Measurements from ENCODE around the gene SHC1.

The SHC1 gene

GRCh38 chr1:154956544-154956941, 14.0 kb downstream of the SHC1 start:
- no peak for DNase-seq (ENCODE audit: low read depth)

DNA sequence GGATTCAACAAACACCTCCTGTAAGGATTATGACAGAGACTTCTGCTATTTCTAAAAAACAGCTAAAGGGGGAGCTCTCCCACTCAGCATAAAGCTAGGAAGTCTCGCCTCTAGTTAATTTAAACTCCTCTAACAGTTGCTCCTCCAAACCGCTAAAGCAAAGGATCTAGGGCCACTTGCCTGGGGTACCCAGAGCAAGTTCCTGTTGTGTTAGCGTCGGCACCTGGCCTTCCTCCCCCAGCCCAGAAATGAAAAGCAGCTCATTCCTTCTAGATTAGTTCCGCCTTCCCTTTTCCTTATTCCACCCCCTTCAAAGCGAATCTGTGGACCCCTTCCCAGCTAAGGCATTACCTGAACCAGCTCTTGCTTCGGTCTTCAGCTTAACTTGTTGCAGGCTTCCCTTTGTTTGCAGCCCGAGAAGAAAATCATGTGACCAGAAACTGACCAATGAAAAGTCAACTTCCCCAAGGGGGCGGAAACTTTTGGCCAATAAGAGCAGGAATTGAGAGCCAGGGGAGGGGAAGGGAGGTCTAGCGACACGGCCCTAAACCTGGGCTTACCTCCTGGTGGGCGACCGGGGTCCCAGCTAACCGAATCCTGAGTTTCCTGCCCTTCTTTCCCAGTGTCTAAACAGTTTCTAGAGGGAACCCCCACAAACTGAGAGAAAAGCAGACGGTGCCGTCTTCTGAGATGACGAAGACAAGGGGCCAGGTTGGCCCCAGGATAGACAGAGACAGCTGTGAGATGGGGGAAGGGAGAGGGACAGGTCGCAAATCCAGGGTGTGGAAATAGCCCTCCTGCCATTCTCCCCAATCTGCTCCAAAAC, 14.6 kb downstream of the SHC1 start, which contains the start of gene PBXIP1:
TSS of gene PBXIP1 (minus strand) at position 382 of the 826 bp plus-strand sequence. CDS start 2,378 bp downstream, outside the sequence.
- peak; percentile 77 for DNase-seq (ENCODE audit: low read depth)

DNA sequence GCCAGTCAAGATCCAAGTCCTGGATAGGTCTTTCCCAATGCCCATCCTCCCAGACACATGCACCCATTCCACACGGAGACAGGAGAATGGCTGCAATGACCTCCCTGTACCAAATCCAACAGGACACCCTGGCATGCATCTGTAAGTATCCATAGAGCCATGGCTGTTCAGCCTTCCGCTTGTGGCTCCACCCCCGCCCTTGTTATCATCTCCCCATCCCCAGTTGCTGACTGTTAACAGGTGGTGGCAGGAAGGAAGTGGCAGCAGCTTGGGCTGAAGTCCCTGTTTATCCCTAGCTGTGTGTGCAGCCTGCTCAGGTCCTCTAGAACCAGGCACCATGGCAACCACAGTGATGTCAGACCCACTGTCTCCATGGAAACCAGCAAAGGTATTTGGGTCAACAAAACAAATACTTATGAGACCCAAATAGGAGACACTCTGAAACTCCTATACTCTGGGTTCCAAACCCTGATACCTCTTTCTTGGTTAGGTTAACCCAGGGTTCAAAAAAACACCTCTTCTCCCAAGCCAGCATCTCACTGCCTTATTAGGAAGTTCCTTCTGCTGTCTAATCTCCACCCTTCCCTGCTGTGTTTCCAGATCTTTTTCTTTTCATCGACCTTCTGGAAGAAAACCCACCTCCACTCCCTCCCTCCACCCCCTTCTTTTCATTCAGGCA, 15.4 kb downstream of the SHC1 start:
- peak; percentile 47 for DNase-seq (ENCODE audit: low read depth)

GRCh38 chr1:154954541-154954940, 16.0 kb downstream of the SHC1 start:
- DNase-seq (ENCODE audit: low read depth): no peak

DNA sequence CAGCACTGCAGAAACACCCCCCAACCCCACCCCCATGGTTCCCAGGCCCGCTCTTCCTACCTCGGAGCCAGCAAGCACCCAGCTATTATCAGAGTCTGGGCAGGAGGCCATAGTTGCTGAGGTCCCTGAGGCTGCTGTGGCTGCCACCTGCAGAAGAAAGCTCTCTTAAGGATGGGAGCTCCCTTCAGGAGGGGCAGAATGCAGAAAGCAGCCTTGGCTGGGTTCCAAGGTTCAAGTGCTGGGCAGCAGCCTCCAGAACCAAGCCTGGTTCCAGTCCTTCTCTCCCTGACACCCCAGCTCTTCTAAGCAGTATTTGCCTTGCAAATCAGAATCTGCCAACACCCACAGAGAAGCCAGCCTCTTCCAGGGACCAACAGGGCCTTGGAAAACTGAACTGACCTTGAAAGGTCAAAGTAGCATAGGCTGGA, 16.9 kb downstream of the SHC1 start:
- DNase-seq (ENCODE audit: low read depth): no peak

DNA sequence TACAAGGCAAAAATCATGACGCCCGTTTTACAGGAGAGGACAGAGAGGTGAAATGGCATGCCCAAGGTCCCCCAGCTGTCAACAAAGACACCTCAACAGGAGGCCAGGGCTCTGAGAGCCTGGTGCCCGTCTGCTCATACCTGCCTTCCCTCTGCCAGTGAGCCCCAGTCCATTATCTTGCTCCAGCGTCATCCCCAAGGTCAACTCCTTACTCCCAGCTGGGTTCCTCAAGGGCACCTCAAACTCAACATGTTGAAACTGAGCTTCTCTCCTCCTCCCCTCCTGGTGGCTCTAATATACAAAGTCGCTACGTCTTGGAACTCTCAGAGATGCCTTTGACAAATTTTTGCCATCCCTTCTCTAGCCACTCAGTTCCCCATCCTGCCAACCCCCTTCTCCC, 17.9 kb downstream of the SHC1 start:
- DNase-seq (ENCODE audit: low read depth): no peak

GRCh38 chr1:154951901-154952657, 18.5 kb downstream of the SHC1 start:
- DNase-seq (ENCODE audit: low read depth): no peak

DNA sequence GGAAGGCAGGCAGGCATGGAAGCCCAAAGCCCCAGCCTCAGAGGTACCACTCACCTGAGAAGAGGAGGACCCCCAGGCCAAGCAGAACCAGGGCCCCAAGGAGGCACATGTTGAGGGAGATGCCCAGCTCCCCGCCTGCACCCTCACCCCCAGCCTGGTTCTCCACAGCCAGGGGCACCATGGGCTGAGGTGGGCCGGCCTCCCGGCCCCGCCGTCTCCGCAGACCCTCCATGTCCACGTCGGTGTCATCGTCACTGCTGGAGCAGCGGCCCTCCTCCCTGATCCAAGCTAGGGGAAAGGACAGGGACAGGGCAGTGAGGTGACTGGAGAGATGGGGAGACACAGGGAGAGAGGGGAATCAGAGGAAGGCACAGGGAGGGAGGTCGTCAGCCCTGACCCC, 22.5 kb downstream of the SHC1 start:
- no peak for DNase-seq (ENCODE audit: low read depth)

GRCh38 chr1:154945962-154946850, 24.3 kb downstream of the SHC1 start:
- DNase-seq (ENCODE audit: low read depth): no peak

DNA sequence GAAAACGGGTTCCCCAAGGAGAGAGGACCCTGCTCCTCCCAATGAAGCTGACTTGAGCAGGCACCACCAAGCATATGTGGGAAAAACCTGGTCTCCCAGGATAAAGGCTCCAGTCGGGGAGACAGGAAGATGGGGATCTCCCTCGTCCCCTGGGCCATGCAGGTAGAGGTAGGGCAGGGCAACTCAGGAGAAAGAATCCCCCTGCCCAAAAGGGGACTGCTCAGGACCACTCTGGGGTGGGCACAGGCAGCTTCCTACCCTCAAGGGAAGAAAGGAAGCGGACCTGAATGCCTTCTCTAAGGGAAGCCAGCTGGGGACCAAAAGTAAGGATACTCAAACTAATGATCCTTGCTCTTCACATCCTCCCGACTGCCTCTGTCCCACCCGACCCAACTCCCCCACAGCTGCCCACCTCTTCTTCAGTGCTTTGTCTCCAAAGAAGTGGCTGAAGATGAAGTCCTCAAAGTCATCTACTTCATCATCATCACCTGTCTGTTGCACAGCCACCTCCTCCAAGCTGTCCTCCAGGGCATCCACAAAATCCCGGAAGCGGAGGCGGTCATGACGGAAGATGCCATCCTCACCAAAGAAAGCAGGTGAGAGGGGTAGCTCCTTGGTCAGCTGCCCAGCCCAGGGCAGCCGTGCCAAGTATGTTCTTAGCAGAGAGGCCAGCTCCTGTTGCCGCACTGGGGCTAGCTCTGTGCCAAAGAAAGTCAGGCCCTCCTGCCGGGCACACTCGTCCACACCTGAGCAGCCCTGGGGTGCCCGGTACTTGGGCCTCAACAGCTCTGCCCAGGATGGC, 25.2 kb downstream of the SHC1 start:
- DNase-seq (ENCODE audit: low read depth): no peak

DNA sequence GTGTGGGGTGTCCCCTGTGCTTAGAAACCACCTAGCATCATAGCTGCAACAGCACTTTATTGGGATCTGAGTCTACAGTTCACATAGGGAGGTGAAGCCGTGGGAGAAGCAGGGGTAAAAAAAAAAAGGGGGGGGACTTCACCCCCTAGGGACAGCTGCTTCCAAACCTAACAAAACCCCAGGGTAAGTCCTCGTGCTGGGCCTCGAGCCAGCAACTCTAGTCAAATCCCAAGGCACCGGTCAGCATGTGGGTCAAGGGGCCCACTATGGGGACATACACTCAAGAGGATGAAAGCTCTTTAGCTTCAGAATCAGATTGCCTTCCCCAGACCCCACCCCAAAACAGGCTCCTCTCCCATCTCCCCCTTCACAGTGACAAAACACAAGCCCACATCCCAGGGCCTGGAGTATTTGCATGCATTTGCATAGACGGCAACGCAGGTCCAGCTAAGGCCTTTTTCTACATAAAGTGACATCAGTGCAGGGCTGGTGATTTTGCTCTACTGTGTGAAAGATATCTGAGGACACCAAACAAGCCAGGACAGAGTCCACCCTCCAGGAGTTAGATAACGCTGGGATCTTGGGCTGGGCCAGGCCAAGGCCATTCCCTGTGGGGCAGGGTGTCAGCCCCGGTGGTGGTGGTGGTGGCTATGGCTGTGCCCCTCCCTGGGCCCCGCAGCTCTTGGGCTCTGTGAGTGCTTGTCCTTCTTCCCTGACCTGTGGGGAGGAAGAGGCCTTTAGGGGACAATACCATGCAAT, 26.0 kb downstream of the SHC1 start:
- no peak for DNase-seq (ENCODE audit: low read depth)

DNA sequence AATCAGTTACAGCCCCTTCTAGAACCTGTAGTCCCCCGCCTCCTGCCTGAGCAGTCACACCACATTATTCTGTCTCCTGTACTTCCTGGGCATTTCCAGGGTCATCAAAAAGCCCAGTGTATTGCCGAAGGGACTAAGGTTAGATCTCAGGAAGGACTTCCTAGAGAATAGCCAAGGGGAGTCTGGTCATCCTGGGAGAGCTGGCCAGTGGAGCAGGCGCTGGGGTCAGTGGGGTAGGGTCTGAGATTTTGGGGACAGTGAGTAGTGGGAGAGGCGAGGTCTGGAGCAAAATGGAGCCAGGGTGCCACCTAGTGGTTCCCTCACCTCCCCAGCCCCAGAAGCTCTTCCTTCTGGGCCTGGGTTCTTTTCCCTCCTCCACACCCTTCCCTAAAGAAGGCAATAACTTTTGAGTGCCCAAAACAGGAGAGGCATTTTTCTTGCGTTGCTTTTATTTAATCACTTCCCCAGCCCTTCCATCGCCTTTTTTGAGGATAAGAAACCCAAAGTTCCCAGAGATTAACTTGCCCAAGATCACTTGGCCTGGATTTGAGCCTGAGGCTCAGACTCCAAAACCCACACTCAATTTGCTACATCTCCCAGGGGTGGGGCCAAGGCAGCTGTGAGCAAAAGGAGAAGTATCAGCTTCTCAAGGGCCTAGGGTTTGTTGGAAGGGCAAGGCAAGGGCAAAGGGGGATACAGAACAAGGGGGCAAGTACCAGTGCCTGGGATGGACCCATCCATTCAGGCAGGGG, 26.7 kb downstream of the SHC1 start:
- no peak for DNase-seq (ENCODE audit: low read depth)

DNA sequence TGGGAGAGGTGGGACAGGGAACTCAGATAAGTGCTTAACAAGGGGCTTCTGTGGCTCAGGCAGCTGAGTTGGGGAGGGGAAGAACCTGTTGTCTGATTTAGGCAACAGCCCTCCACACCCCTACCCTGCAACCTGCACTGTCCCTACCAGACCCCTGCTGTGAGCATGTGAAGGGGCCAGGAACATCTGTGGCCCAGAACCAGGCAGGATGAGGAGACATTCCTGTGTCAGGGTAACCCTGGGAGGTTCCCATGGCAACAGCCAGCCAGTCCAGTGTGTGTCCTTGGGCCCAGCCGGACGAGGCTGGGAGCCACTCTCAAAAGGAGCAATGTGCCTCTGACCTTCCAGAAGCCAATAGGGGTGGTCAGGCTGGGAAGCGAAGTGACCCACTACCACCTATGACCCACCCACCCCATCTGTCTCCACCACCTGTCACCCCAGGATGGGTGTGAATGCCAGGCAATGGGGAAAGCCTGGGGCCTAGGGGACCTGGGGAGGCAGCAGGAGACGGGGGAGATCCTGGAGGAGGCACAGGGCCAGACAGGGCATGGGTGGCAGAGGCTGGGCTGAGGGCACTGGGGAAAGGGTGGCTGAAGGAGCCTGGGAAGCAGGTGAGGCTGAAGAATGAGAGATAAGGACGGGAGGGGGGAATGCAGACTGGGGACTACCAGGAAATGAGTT, 29.1 kb downstream of the SHC1 start:
- no peak for DNase-seq (ENCODE audit: low read depth)

DNA sequence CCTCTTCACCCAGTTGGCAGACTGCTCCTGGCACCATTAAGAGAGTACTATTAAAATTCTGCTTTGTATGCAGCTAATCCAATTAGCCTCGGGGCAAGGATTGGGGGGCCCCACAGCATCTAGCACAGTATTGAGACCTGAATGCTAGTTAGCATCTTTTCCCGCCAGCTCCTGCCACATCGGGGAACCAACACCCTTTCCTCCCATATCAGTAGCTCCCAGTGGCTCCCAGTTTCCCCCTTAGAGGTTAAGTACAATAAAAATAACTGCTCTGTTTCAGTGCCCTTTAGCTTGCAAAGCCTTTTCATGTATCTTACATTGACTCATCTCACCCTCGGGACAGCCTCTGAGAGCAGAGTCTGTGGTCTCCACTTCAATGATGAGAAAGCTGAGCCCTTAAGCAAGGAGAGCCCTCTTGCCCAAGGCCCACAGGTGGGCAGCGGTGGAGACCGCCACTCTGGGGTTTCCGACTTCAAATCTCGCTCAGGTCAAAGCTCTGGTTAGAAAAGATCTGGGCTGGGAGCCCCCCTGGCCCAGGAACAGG, 29.8 kb downstream of the SHC1 start:
- no peak for DNase-seq (ENCODE audit: low read depth)

DNA sequence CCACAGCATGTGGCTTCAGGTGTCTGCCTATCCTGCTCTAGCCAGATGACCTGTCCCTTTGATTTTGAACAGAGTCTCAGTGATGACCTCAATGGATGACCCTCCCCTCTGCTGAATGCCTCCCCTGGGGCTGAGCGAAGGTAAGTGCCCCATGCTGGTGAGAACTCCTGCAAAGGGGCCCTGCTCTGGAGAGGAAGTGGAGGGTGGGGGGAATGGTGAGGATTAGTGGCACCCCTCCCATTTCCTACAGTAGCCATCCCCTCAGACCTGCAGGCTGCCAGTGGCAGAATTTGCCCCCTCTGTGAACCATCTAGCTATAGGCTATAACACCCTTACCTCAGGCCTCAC, 30.4 kb downstream of the SHC1 start:
- no peak for DNase-seq (ENCODE audit: low read depth)

DNA sequence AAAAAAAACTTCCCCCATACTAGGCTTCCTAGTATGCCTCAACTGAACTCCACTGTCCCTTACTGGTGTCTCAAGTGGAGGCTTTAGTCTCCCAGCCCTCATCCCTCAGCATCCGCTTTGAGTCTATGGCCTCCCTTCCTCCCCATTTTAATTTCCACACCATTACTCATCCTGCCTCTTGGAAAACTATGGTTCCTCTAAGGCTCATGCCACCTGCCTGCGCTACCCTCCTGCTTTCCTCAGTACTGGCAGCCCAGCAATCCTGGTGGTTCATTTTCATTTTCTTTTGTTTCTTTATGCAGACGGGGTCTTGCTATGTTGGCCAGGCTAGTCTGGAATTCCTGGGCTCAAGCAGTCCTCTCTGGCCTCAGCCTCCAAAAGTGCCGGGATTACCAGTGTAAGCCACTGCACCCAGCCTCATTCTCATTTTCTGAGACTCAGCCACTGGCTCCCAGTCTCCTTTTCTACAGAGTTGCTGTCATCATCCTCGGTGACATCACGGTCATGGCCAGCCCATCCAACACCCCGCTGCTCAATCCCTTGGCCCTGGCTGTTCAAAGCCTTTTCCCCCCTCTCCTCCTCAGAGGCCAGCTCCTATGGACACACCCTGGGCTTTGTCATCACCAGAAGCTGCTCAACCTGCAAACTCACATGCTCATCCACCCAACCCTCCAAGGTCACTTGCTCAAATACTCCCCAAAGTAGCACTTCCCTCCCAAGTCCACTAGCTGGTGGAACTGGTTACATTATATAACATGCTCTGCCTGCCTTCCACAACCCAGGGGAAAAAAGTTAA, 31.7 kb downstream of the SHC1 start:
- DNase-seq (ENCODE audit: low read depth): no peak

DNA sequence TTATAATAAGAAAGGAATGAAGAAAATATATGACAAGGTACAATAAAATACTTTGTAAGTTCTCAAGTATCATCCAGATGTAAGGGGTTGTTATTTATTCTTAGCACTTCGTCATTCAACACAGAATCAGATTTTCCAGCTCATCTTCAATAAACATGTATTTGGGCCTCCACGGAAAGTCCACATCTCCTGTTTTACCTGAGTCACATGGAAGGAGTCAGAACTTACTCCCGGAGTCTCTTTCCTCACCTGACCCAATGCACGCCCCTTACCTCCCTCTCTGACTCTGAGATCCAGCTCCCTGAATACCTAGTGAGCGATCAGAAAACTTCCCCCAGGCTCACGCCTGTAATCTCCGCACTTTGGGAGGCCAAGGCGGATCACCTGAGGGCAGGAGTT, 32.6 kb downstream of the SHC1 start:
- no peak for DNase-seq (ENCODE audit: low read depth)

All from GM04503 (cell line).